Breast epithelium (tissue), 4 donors: ENCODE measurements around the gene CACFD1. TPM values are rescaled to one million over a fixed set of nuclear protein-coding genes. Genes with fewer than 3 reads are reported as not detected.

Experiments used
- DNase-seq, 2 donors: peaks; one replicate each; pipeline ENCODE4 v3.0.0-alpha.2; 2019; ENCODE audit warnings: low spot score in 2 of 2
- H3K27ac ChIP-seq, 2 donors: fragments of 200-600 bp; sonication (generic) in 1 of 2; one replicate each; pipeline ENCODE4 v1.5.1; 2016 to 2019; ENCODE audit warnings: mild to moderate bottlenecking in 1 of 2
- H3K27me3 ChIP-seq, 2 donors: fragments of 200-600 bp; sonication (generic) in 1 of 2; one replicate each; pipeline versions ENCODE4 v1.5.1 to v1.6.0; 2017 to 2019; ENCODE audit warnings: control low read depth in 1 of 2, mild to moderate bottlenecking in 1 of 2
- H3K36me3 ChIP-seq: fragments of 200-600 bp; one replicate; pipeline ENCODE4 v1.5.1; 2019
- H3K4me1 ChIP-seq, 2 donors: fragments of 200-600 bp; sonication (generic); one replicate each; pipeline ENCODE4 v1.5.1; 2016 to 2019; ENCODE audit warnings: control low read depth in 1 of 2
- H3K4me3 ChIP-seq, 3 donors: fragments of 200-600 bp; sonication (generic); 1 replicate in 2 of 3; 2 replicates in 1 of 3; pipeline ENCODE4 v1.5.1; 2016 to 2019; ENCODE audit warnings: mild to moderate bottlenecking in 3 of 3, moderate library complexity in 2 of 3
- H3K9me3 ChIP-seq, 2 donors: fragments of 200-600 bp; sonication (generic) in 1 of 2; one replicate each; pipeline ENCODE4 v1.5.1; 2016 to 2019; ENCODE audit warnings: control low read depth in 1 of 2
- POLR2A ChIP-seq: fragments of 450-650 bp; IDR thresholded peaks from one replicate; pipeline ENCODE4 v1.6.1; 2016; ENCODE audit warnings: antibody characterized with exemption, mild to moderate bottlenecking, moderate library complexity
- POLR2AphosphoS5 ChIP-seq, 3 donors: sonication (generic); formaldehyde crosslinking; IDR thresholded peaks; one replicate each; pipeline ENCODE4 v1.6.1; 2017; ENCODE audit warnings: antibody characterized with exemption in 3 of 3
- intact Hi-C: fragments of 100-400 bp; cut with DNase I; formaldehyde crosslinking; loops from one replicate; pipeline ENCODE4 v1.15.1; 2023; ENCODE audit warnings: low total_unique reads
- total RNA-seq, 3 donors: library from RNA; depleted of rRNA; stranded (reverse); fragments of >200 nt; gene quantifications; one replicate each; pipeline ENCODE4 v1.1.0, GENCODE V29; 2016
- TF ChIP-seq, protein P1 (sequence below), 3 donors: fragments of 450-650 bp; IDR thresholded peaks; one replicate each; pipeline ENCODE4 v1.5.1; 2016 to 2017; ENCODE audit warnings: antibody characterized with exemption in 3 of 3, mild to moderate bottlenecking in 3 of 3, moderate library complexity in 3 of 3

Gene CACFD1
- total RNA-seq, 3 donors from 2014 or later = 5.0 to 19.5 (median 13.4) TPM

DNA sequence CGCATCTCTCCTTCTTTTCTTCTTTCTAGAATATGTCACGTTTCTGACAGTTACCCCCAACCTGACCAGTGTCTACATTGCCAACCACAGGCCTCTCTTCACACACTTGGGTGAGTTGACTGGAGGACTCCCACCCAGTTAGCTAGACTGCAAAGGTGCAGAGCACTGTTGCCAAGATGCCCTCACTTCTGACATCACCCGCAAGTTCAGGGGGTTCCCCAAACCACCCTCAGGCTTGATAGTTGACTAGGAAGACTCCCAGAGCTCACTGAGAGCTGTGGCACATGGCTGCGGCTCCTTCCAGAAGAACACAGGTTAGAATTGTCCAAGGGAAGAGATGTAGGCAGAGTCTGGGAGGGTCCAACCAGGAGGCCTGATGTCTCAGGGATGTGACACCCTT, 20.4 kb upstream of the CACFD1 start:
- Histone ChIP-seq H3K27ac (no peak overlapping the region), H3K27me3 (no peaks in the 10 kb centered on the region), H3K9me3 (no peaks in the 10 kb centered on the region), H3K4me1 (no peaks in the 10 kb centered on the region), H3K36me3 (no peaks in the 10 kb centered on the region), H3K4me3 (no peak overlapping the region)
- intact Hi-C loops = no loop called here
- TF ChIP-seq POLR2A = no peak
- no peak for TF ChIP-seq POLR2AphosphoS5 (IDR thresholded peaks at IDR 0.05)
- no peak for DNase-seq

DNA sequence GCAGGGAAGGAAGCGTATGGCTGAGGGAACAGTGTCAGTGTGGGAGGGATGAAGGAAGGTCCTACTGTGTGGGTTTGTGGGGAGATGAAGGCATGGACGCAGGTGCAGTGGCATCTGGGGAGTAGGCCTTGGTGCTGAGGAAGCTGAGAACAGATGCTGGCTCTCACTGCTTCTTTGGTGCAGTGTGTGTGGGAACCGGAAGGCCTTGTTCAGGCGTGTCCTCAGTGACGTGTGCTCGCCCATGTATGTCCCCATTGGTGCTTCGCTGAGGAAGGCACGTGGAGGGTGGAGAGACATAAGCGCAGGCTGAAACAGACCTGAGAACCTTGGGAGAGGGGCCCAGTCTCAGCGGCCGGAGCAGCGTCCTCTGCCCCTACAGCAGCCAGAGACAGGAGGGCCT, 18.9 kb upstream of the CACFD1 start:
- Histone ChIP-seq H3K27ac (no peak overlapping the region), H3K27me3 (no peaks in the 10 kb centered on the region), H3K4me3 (no peak overlapping the region), H3K9me3 (no peaks in the 10 kb centered on the region), H3K4me1 (no peaks in the 10 kb centered on the region), H3K36me3 (no peaks in the 10 kb centered on the region)
- intact Hi-C loops = no loop called here
- DNase-seq = no peak
- TF ChIP-seq POLR2A (no peak), POLR2AphosphoS5 (IDR thresholded peaks at IDR 0.05) (no peak)
- TF ChIP-seq, protein P1, sequence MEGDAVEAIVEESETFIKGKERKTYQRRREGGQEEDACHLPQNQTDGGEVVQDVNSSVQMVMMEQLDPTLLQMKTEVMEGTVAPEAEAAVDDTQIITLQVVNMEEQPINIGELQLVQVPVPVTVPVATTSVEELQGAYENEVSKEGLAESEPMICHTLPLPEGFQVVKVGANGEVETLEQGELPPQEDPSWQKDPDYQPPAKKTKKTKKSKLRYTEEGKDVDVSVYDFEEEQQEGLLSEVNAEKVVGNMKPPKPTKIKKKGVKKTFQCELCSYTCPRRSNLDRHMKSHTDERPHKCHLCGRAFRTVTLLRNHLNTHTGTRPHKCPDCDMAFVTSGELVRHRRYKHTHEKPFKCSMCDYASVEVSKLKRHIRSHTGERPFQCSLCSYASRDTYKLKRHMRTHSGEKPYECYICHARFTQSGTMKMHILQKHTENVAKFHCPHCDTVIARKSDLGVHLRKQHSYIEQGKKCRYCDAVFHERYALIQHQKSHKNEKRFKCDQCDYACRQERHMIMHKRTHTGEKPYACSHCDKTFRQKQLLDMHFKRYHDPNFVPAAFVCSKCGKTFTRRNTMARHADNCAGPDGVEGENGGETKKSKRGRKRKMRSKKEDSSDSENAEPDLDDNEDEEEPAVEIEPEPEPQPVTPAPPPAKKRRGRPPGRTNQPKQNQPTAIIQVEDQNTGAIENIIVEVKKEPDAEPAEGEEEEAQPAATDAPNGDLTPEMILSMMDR (IDR thresholded peaks at IDR 0.05) = no peak

DNA sequence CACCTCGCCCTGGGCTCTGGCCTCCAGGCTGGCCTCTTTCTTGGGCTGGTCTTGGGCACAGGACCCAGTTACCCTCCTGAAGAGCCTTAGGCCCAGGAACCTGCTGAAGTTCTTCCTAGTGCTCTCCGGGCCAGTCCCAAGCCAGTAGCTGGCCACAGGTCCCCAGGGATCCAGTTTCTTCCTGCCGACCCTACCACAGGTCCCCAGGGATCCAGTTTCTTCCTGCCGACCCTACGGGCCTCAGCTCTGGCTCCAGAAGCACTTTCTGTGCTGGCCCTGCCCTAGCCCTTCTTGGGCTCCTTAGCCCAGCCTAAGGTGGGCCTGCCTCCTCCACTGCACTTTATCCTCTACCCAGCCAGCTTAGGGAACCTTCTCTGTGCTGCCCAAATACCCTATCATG, 18.2 kb upstream of the CACFD1 start:
- Histone ChIP-seq H3K4me1 (no peaks in the 10 kb centered on the region), H3K27ac (no peak overlapping the region), H3K36me3 (no peaks in the 10 kb centered on the region), H3K27me3 (no peaks in the 10 kb centered on the region), H3K9me3 (no peaks in the 10 kb centered on the region), H3K4me3 (no peak overlapping the region)
- DNase-seq = no peak
- intact Hi-C loops = no loop called here
- TF ChIP-seq POLR2AphosphoS5 (IDR thresholded peaks at IDR 0.05) (no peak), POLR2A (no peak)
- TF ChIP-seq, protein P1 (IDR thresholded peaks at IDR 0.05) = no peak

DNA sequence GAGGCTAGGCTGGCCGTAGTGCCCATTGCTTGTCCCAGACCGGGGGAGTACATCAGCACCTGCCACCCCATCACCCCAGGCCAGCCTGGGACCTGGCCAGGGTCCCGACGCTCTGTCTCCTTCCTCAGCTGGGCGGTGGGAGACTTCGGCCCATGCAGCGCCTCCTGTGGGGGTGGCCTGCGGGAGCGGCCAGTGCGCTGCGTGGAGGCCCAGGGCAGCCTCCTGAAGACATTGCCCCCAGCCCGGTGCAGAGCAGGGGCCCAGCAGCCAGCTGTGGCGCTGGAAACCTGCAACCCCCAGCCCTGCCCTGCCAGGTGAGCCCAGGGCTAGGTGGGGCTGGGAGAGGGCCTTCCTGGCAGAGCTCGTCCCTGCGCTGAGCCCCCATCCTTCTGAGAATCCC, 16.5 kb upstream of the CACFD1 start:
- intact Hi-C loops = no loop called here
- no peak for DNase-seq
- H3K27ac ChIP-seq = no peak overlapping the region
- no peak overlapping the region for H3K4me3 ChIP-seq
- TF ChIP-seq POLR2AphosphoS5 (IDR thresholded peaks at IDR 0.05) (no peak), POLR2A (no peak)
- TF ChIP-seq, protein P1 (IDR thresholded peaks at IDR 0.05) = no peak
- H3K36me3 ChIP-seq = no peaks in the 10 kb centered on the region
- H3K27me3 ChIP-seq = no peaks in the 10 kb centered on the region
- no peaks in the 10 kb centered on the region for H3K4me1 ChIP-seq
- no peaks in the 10 kb centered on the region for H3K9me3 ChIP-seq

DNA sequence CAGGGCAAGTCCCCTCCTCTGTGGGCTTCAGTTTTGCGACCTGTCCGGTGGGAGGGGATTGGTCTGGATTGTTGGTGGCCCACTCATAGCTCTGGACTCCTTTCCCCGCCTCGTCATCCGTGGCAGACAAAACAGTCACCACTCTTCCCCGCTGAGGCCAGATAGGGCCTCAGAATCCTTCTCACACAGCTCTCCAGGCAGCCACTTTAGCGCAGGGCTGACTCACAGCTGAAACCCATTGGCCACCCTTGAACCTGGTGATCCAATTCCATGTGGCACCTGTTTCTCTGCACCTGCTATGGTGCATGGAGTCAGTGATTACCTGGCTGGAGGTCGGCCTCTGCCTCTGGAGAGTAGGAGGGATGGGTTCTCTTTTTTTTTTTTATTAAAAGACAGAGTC, 15.8 kb upstream of the CACFD1 start:
- DNase-seq = no peak
- H3K27ac ChIP-seq = no peak overlapping the region
- H3K9me3 ChIP-seq = no peaks in the 10 kb centered on the region
- TF ChIP-seq POLR2AphosphoS5 (IDR thresholded peaks at IDR 0.05) (no peak), POLR2A (no peak)
- TF ChIP-seq, protein P1 (IDR thresholded peaks at IDR 0.05) = no peak
- intact Hi-C loops = no loop called here
- H3K27me3 ChIP-seq = no peaks in the 10 kb centered on the region
- no peak overlapping the region for H3K4me3 ChIP-seq
- H3K4me1 ChIP-seq = no peaks in the 10 kb centered on the region
- H3K36me3 ChIP-seq = no peaks in the 10 kb centered on the region
